ENCODE measurements around the gene ASIC1. TPM values are rescaled to one million over a fixed set of nuclear protein-coding genes. Genes with fewer than 3 reads are reported as not detected.
A peak's percentile ranks its signal among the peaks of the same experiment; 100 is the strongest.

ASIC1 gene
- total RNA-seq, 1 donor from 2014 or later: 18.1 TPM

- DNase-seq (ENCODE audit: extremely low spot score, unreplicated experiment): no peak
- H3K9me3 Mint-ChIP-seq: no peaks in the 10 kb centered on the region
- H3K36me3 Mint-ChIP-seq: no peaks in the 10 kb centered on the region
- no peak overlapping the region for H3K27ac Mint-ChIP-seq
- H3K27me3 Mint-ChIP-seq: peaks cover 64% of the 10 kb centered on the region
- no peak for TF ChIP-seq CTCF (conservative IDR thresholded peaks at IDR 0.05)
- H3K4me3 Mint-ChIP-seq: peak overlapping the region; percentile 1
- peaks cover 27% of the 10 kb centered on the region for H3K4me1 Mint-ChIP-seq (ENCODE audit: unreplicated experiment)
Observed at GRCh38 chr12:50053583-50053982, 3.8 kb upstream of the ASIC1 start.

GRCh38 chr12:50055831-50056638, 1.4 kb upstream of the ASIC1 start:
- DNase-seq (ENCODE audit: extremely low spot score, unreplicated experiment): no peak
- H3K4me1 Mint-ChIP-seq (ENCODE audit: unreplicated experiment): peaks cover 18% of the 10 kb centered on the region
- H3K4me3 Mint-ChIP-seq: peak overlapping the region; percentile 69
- peak; percentile 97 for TF ChIP-seq CTCF (conservative IDR thresholded peaks at IDR 0.05)
- H3K9me3 Mint-ChIP-seq: no peaks in the 10 kb centered on the region
- H3K27me3 Mint-ChIP-seq: peaks cover 66% of the 10 kb centered on the region
- peak overlapping the region; percentile 18 for H3K27ac Mint-ChIP-seq
- peaks cover 3% of the 10 kb centered on the region for H3K36me3 Mint-ChIP-seq

GRCh38 chr12:50056639-50056976, 788 bp upstream of the ASIC1 start:
- no peak for DNase-seq (ENCODE audit: extremely low spot score, unreplicated experiment)
- Mint-ChIP-seq H3K9me3 (no peaks in the 10 kb centered on the region), H3K36me3 (peaks cover 7% of the 10 kb centered on the region), H3K4me1 (ENCODE audit: unreplicated experiment) (peaks cover 18% of the 10 kb centered on the region), H3K4me3 (peak overlapping the region; percentile 95), H3K27ac (peak overlapping the region; percentile 56), H3K27me3 (peaks cover 65% of the 10 kb centered on the region)
- no peak for TF ChIP-seq CTCF (conservative IDR thresholded peaks at IDR 0.05)

GRCh38 chr12:50057896-50058670, 687 bp downstream of the ASIC1 start:
- Mint-ChIP-seq H3K9me3 (no peaks in the 10 kb centered on the region), H3K4me3 (peak overlapping the region; percentile 75), H3K27me3 (peaks cover 55% of the 10 kb centered on the region), H3K4me1 (ENCODE audit: unreplicated experiment) (peaks cover 18% of the 10 kb centered on the region), H3K36me3 (peaks cover 7% of the 10 kb centered on the region), H3K27ac (no peak overlapping the region)
- no peak for DNase-seq (ENCODE audit: extremely low spot score, unreplicated experiment)
- TF ChIP-seq CTCF (conservative IDR thresholded peaks at IDR 0.05): no peak

GRCh38 chr12:50058743-50059312, 1.4 kb downstream of the ASIC1 start:
- Mint-ChIP-seq H3K27me3 (peaks cover 47% of the 10 kb centered on the region), H3K9me3 (no peaks in the 10 kb centered on the region), H3K4me3 (peak overlapping the region; percentile 75), H3K4me1 (ENCODE audit: unreplicated experiment) (peaks cover 18% of the 10 kb centered on the region), H3K36me3 (peaks cover 7% of the 10 kb centered on the region), H3K27ac (no peak overlapping the region)
- no peak for TF ChIP-seq CTCF (conservative IDR thresholded peaks at IDR 0.05)
- peak; percentile 52 for DNase-seq (ENCODE audit: extremely low spot score, unreplicated experiment)

Measured in type B pancreatic cell (in vitro differentiated cells).